GM21786 (cell line): ENCODE results near the gene INSYN2B.
"Not testable (repeated sequence)": the region's sequence is repeated elsewhere in the genome, so short reads cannot be mapped to it uniquely, and the experiment has no call there.

ENCODE experiments used
- ATAC-seq: cut with Tn5 transposase; IDR thresholded peaks from one replicate; pipeline ENCODE4 v1.9.1; 2021; ENCODE audit not compliant: unreplicated experiment

INSYN2B gene

DNA sequence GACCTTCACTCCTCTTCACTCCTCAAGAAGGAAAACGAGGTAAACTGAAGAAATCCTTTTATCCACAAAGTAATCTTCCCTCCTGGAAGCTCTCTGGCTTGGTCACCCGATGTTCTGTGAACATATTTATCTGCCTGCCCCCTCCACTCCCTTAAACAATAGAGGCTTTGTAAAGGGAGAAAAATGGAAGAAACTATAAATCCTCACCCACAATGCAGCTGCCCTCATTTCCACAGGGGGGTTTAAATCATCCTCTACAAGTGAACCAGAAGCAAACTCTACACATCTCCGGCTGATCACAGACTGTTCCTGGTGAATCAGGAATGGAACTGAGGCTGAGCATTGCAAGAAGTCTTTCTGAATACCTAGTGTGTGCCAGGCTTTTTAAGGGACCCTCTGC is 7.2 kb downstream of the INSYN2B start:
- no peak for ATAC-seq

DNA sequence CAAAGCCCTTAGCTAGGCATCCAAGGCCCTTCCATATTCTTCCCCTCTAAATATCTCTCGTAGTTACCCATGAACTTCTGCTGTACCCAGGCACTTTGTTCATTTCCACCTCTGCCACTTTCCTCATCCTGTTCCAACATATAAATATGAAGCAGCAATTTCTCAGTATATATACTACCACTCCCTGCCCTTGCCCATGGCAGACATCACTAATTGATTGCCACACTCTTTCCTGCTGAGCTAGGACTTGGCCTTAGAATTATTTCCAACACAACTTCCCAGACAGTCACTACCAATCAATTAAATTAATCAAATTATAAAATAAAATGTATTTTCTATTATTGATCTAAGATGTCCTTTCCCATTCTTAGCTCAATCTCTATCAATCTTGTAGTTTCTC is 8.5 kb downstream of the INSYN2B start:
- ATAC-seq: no peak

DNA sequence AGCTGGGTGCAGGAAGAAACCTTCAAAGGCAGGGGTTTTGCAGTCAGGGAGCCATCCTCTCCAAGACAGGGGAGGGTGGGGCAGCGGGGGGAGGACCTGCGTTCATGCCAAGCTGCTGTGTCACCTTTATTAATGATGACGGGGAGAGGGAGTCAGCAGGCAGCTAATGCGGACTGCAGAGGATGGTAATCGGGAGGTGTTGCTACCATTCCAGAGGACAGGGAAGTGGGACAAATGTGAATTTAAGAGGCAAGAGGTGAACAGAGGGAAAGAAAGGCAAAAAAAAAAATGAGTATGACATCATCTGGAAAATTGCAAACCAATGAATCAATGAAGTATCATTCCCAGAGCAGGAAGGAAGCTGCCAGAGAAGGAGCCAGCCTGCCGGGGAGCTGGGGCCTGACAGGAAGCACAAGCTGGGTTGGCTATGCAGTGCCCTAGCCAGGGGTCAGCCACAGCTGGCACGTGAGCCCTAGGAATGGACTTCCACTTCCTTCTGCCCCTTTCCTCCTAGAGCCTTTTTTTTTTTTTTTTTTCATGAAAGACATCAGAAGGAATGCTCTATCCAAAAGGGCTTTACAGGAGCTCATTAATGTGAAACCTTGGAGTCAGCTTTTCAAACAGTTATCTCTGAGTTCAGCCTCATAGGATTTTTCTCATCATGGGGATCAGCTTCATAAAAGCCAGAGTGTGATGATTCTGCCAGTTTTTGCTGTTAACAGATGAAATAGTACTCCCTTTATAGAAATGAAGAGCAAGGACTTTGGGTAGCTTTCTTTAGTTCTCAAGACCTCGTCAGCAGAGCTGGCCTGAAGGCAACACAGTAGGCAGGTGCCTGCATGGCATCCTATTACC is 9.2 kb downstream of the INSYN2B start:
- ATAC-seq: no peak

DNA sequence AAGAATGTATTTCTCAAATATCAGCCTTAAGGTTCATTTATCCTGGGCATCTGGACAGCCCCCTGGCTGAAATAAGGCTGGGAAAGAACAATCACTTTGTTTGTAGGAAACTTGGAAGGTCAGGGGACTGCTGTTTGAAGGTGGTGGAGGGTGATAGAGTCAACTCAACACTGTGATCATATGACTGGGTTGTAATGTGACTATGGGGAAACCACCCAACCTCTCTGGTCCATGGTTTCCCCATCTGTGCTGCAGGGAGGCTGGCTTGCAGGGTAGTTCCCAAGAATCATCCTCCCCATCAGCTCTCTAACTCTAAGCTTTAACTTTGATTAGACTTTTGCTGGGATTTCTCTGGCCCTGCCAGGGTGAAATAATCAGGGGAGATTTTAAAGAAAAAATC is 10.0 kb downstream of the INSYN2B start:
- ATAC-seq: no peak

DNA sequence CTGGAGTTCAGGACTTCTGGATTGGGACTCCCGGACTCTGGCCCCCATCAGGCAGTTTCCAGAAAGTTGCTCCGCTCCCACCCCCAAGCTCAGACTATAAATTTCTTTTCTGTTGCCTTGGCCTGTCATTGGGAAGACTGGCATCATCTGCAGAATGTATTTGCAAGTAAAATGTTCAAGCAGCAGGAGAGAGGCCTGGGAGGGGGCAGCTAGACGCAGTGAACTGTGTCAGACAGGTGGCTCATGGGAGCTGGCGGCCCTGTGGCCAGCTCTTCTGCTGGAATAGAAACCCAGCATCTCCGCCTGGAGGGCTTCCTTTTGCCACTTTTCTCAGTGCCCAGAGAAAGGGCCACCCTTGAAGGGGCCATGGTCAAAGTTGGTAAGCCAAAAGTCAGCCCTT is 16.0 kb downstream of the INSYN2B start:
- no peak for ATAC-seq

DNA sequence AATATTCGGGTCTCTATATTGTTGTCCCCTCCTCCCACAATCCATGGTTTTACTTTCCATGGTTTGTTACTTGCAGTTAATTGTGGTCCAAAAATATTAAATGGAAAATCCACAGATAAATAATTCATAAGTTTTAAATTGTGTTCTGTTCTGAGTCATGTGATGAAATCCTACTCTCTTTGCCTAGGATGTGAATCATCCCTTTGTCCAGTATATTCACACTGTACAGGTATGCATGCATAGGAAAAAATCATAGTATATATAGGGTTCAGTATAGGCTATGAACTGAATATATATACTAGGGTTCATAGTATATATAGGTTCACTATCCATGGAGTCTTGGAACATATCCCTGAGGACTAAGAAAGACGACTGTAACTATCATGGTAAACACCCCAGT is 19.6 kb downstream of the INSYN2B start:
- ATAC-seq: no peak

DNA sequence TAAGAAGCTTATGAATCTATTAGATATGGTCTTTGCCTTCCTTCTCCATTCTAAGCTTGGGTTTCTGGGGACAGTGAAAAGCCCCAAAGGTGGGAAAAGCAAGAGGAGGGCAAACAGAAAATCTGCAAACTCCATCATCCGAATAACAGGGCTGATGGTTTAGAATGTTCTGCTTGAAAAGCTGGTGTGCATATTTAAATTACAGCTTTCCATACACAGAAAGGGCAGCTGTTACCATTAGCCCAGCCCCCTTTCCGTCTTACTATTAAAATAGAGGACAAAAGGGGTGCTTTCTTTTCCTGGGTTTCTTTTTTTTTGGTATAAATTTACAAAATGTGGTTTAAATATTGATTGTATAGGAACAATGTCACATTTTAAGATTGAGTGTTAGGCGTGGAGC is 22.0 kb downstream of the INSYN2B start:
- no peak for ATAC-seq

DNA sequence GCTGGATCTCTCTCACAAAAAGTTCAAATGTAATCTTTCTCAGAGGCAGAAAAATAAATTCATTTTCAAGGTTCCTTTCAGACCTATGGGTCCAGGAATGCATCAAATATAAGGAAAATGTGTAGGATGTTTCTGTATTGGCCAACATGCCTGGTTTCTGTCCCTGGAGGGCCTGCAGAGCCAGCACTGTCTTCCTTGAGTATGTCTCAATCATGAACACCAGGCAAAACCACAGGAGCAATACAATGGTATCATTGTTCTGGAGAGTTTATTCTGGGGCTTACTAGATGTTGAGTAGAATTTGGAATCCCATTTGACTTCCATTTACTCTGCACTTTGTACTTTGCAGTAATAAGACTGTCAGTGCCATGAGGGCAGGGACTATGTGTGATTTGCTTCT is 23.5 kb downstream of the INSYN2B start:
- ATAC-seq: no peak

DNA sequence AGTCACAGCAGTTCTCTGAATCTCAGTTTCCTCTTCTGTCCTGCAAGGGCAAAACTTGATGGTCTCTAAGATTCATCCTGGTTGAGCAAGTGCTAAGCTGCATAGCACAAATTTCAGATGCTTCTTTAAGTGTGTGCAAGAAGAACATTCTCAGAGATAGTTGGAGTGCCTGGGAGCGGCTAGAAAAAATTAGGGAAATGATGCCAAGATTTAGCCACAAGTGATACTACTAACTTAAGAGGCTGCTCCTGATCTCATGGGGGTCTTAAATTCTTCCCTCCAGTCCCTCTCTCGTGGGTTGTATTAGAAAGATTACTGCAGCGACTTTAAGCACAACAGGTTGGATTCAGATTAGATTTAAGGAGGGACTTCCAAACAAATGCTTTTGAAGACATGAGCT is 24.2 kb downstream of the INSYN2B start:
- ATAC-seq: no peak

DNA sequence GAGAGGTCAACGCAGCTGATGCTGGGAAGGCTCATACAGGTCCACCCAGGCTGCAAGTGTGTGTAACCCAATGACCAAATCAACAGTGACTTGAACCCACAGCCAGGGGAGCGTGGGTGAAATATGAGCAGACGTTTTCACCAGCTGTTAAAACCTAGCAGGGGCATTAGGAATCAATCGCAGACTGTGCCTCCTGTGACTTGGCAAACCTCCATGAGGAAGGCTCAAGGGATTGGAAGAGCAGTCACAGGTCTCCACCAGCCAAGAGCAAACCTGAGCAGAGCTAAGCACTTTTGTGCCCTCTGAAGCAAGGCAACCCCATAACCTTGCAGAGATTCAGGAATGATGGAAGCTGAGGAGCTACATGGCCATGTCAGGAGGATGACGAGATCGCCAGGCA is 25.5 kb downstream of the INSYN2B start:
- no peak for ATAC-seq

DNA sequence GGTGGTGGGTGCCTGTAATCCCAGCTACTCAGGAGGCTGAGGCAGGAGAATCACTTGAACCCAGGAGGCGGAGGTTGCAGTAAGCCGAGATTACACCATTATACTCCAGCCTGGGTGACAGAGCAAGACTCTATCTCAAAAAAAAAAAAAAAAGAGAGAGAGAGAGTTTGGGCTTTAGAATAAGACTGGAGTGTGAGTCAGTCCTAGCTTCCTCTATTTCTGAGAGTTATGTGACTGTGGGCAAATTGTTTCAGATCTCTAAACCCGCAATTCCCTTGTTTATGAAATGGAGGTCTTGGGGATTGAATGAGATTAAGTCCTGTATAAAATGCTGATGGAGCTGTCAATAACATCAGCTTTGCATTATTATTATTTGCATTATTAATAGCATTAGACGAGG is 27.1 kb downstream of the INSYN2B start:
- not testable (repeated sequence) for ATAC-seq

DNA sequence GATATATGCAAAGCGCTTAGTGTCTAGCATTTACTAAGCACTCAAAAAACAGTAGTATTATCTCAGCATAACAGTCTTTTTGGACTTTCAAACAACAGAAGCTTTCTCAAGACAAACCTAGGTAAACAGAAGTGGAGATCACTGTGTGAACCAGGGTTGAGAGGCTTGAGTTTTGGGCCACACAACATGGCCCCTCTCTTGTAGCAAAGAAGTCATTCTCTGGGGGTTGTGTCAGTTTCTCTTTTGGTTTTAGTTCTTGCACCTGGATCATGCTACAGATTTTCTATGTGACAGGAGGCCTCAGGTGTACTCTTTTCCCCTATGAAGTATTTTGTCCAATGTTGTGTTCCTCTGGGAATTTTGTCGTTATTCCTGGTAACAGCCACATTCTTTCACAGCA is 30.0 kb downstream of the INSYN2B start:
- ATAC-seq: no peak

DNA sequence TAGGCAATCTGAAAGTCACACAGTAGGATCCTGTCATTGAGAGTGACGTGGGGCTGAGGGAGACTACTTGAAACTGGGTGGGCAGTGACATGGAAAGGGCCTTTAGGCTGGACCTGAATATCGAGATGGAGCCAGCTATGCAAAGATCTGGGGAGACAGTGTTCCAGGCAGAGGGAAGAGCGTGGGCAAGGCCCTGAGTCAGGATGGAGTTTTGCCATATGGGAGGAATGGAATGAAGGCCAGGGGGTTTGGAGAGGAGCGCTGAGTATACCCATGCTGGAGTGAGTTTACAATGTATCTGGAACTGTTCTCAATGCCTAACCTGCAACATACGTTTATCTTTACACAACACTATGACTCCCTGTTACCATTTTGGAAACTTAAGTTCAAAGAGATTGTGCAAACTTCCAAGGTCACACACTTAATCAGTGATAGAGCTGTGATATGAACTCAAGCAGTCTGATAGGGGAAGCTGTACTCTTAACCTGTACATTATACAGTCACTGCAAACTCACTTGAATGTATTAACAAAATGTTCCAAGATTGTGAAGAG is 33.5 kb downstream of the INSYN2B start:
- no peak for ATAC-seq

DNA sequence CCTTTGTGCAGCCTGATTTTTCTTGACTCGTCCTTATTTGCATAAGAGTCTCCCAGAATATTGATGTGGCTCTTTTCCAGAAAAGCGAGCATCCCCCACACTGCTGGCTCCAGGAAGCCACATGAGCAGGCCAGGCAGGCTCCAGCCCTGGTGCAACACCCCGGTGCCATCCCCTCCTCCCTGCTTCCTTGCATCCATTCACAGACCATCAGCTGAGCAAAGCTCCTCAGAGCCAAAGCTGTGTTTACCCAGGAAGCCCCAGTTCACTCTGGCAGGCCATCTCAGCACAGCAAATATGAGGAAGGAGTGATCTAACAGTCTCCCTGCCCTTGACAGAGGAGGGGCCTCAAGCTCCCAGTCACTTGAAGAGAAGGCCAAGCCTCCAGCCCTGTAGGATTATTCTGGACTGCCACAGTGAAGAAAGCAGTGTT is 34.4 kb downstream of the INSYN2B start:
- ATAC-seq: no peak

DNA sequence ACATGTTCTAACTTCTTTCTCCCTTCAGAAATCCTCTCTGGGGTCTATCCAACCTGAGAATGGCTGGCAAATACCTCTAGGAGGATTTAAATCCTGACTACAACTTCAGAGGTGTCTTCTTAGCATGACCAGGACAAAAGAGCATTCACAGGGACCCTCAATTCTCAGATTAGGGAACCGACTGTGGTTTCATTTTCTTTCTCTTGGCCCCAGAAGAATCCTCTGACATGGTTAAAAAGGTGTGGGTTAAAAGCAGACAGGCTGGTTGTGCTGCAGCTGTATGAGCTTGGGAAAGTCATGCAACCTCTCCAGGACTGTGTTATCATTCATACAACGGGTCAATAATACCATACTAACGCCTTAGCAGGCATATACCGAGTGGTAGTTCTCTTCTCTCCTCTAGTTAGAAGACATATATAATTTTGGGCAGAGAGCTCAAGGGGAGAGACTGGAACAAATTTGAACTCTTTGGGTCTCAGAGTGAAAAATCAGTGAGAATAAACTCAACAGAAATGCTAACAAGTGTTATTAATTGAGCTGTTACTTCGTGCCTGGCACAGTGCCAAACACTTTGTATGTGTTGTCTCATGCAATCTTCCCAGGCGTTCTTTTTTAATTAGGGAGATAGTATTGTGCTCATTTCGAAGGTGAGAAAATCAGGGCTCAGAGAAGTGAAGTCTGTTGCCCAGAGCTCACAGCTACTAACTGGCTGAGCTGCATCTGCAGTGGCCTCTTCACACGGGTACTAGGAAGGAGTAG is 35.2 kb downstream of the INSYN2B start:
- no peak for ATAC-seq

DNA sequence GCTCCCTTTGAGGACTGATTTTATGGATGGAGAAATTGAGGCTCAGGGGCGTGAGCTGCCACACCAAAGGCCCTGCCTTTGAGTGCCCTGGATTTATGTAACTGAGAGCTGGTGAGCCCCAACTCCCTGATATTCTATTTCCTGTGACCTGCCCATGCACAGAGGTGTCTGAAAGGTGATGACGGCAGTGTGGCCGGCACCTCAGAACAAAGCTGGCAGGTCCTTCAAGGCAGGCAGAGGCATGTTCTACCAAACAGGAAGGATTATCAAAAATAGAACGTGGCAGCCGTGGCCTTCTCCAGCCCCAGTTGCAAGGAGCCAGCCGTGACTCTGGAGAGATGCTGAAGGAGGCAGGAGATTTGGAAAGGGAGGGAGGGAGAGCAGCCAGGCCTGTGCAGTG is 36.2 kb downstream of the INSYN2B start:
- ATAC-seq: no peak

DNA sequence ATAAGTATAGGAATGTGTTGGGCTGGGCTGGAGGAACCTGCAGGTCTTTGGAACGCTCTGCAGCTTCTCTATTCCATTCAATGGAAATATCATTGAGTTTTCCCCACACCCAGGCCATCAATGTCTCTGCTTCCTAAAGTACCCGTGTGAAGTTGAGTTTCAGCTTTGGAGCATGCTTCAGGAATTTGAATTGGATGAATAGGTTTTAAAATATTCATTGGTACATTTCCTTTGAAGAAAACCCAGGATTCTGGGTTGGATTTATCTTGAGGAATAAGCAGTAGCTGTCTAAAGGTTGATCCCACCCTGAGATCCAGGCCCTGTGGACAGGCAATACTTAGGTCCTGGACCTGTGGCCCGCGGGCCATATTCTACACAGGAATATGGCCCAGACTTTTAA is 37.3 kb downstream of the INSYN2B start:
- ATAC-seq: no peak

DNA sequence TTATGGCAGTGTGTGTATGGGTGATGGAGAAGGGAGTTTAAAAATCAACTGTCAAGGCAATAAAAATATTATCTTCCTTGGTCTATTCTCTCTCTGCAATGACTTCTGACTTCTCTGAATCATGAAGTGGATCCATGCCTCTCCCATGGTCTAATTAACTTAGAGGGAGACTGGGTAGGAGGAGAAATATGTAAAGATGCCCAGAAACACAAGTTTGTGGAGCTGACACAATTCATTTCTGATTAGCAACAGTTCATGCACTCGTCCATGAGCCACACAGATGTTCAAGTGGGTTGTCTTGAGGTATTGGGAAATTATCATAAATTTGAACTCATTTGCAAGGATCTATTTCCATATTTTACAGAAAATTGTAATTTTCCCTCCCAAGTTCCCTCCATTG is 38.1 kb downstream of the INSYN2B start:
- no peak for ATAC-seq

DNA sequence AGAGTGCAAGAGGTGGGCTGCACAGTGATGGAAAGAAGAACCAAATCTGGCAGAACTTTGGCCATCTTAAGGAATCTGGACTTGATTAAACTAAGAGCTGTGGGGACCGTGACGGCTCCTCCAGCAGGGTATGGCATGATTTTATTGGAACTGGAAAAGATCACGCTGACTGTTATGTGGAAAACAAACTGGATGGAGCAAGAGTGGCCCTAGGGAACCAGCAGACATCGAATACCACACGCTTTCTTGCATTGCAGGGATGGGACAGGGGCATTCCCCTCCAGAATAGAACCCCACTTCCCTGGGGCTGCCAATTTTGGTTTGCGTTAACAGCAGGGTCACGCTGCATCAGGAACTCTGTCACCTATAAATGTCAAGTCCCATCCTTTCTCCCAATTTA is 38.8 kb downstream of the INSYN2B start:
- no peak for ATAC-seq

DNA sequence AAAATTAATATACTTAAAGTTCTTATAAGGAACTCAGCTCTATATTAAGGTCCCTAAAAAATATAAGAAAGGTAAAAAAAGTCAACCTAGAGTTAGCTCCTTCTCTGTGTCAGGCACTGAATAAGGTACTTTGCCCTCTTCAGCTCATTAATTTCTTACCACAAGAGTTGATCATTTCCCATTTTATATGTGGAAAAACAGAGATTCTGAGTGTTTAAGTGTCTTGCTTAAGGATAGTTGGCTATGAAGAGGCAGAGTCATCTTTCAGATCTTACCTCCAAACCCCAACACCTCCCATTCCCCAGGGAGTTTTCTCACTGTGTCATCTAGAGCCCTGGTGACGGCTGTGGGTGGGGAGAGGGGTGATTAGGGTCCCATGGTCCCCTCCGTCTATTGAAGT is 40.6 kb downstream of the INSYN2B start:
- no peak for ATAC-seq

DNA sequence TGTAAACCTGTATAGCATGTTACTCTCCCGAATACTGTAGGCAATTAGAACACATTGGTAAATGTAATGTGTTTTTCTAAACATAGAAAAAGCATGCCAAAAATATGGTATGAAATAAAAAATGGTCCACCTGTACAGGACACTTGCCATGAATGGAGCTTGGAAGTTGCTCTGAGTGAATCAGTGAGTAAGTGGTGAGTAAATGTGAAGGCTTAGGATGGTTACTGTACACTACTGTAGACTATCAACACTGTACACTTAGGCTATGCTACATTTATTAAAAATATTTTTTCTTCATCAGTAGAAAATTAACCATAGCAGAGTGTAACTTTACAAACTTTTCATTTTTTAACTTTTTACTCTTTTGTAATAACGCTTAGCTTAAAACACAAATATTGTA is 41.9 kb downstream of the INSYN2B start:
- no peak for ATAC-seq

DNA sequence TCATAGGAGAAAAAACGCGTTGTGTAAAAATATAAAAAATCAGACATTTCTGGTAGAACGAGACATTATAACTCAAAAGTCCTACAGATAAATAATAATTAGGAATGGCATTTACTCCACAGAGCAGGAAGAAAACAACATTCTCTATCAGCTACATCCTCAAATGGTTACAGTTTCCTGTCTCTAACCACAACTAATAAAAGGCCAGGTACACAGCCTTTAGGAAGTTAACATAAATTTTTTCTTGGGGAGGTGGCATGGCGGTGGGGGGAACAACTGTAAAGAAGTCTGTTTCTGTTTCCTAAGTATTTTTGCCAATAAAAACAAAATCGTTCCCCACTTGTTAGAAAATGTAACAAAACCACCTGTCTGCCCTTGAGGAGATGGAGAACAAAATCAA is 44.5 kb downstream of the INSYN2B start:
- ATAC-seq: no peak
